HG03575 (cell line): ENCODE measurements around the gene GBGT1.

Experiments
- ATAC-seq: cut with Tn5 transposase; IDR thresholded peaks from one replicate; pipeline ENCODE4 v1.9.1; 2021; ENCODE audit not compliant: unreplicated experiment, insufficient number of reproducible peaks, low FRiP score; ENCODE audit errors: extremely low read depth

The GBGT1 gene

GRCh38 chr9:133147412-133148198, 16.1 kb downstream of the GBGT1 start:
- ATAC-seq = no peak

GRCh38 chr9:133146746-133147411, 16.8 kb downstream of the GBGT1 start:
- no peak for ATAC-seq

GRCh38 chr9:133144904-133145851, 18.5 kb downstream of the GBGT1 start:
- no peak for ATAC-seq

- ATAC-seq = no peak
Observed at GRCh38 chr9:133144142-133144903, 19.4 kb downstream of the GBGT1 start.

- no peak for ATAC-seq
Observed at GRCh38 chr9:133143639-133144141, 20.0 kb downstream of the GBGT1 start.

GRCh38 chr9:133142684-133143622, 20.8 kb downstream of the GBGT1 start:
- no peak for ATAC-seq

GRCh38 chr9:133141833-133142595, 21.7 kb downstream of the GBGT1 start:
- ATAC-seq = no peak

GRCh38 chr9:133140606-133141005, 23.1 kb downstream of the GBGT1 start:
- ATAC-seq = no peak

GRCh38 chr9:133140174-133140505, 23.6 kb downstream of the GBGT1 start:
- no peak for ATAC-seq

- no peak for ATAC-seq
Observed at GRCh38 chr9:133139246-133140173, 24.2 kb downstream of the GBGT1 start.

GRCh38 chr9:133137451-133138231, 26.1 kb downstream of the GBGT1 start:
- ATAC-seq = no peak

GRCh38 chr9:133135146-133135745, 28.5 kb downstream of the GBGT1 start:
- no peak for ATAC-seq

GRCh38 chr9:133134388-133135145, 29.1 kb downstream of the GBGT1 start:
- ATAC-seq = no peak

GRCh38 chr9:133133681-133134387, 29.9 kb downstream of the GBGT1 start:
- no peak for ATAC-seq
